ENCODE measurements around the gene ADARB1. TPM values are rescaled to one million over a fixed set of nuclear protein-coding genes. Genes with fewer than 3 reads are reported as not detected.

Gene ADARB1
- total RNA-seq, 3 donors from 2014 or later (not counting 1 experiment from before 2014, with no cell fraction given), result 20.7 to 28.0 (median 26.6) TPM

DNA sequence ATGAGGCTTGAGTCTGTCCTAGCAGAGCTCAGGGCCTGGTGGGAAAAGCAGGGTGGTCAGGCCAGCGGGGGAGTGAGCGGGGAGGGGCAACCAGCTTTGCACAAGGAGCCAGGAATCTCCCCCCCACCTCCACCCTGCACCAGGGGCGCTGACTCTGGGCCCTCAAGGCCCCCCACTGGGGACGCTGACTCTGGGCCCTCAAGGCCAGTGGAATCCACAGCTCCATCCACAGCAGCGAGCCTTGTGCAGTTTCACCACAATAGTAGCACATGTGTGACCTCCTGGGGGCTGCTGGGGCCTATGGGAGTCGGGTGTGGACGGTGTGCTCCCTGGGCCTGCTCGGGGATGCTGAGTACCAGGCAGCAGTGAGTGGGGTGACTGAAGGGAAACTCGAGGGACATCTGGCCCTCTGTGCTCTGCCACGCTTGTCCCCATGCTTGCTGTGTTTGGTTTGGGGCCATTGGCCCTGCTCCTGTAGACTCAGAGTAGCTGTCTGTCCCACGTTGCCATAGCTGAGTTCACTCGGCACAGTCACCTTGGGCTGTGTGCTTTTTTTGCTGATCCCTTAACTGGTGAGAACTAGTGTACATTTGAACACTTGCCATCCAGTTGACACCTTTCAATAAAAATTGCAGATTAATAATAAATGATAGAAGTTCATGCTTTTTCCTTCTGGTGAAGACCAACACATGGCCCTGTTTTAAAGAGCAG is 89.2 kb downstream of the ADARB1 start:
- Histone ChIP-seq H3K9me3 (ENCODE audit: control insufficient read depth, insufficient read depth, low read length) (no peaks in the 10 kb centered on the region), H3K27me3 (ENCODE audit: control insufficient read depth, insufficient read depth, low read length) (no peaks in the 10 kb centered on the region), H3K4me1 (ENCODE audit: control insufficient read depth, insufficient read depth, low read length) (no peaks in the 10 kb centered on the region), H3K27ac (ENCODE audit: low read length) (no peak overlapping the region), H3K4me3 (ENCODE audit: low read length) (no peak overlapping the region), H3K36me3 (ENCODE audit: control insufficient read depth, insufficient read depth, low read length) (peaks cover 5% of the 10 kb centered on the region)
- WGBS (ENCODE audit: insufficient coverage), result 91% methylated on average over 12 of the region's 12 CpGs
- no peaks in the 10 kb centered on the region for H3K4me1 Mint-ChIP-seq
- ATAC-seq (no peak), DNase-seq (no peak)
- H3K36me3 Mint-ChIP-seq, result no peaks in the 10 kb centered on the region
- H3K9me3 Mint-ChIP-seq, result no peaks in the 10 kb centered on the region
- H3K27me3 Mint-ChIP-seq (ENCODE audit: low read depth in 2 of 2), result no peaks in the 10 kb centered on the region
- intact Hi-C loops (cut with micrococcal nuclease), result no loop called here
- no peak overlapping the region for H3K27ac Mint-ChIP-seq
- TF ChIP-seq, protein P1, sequence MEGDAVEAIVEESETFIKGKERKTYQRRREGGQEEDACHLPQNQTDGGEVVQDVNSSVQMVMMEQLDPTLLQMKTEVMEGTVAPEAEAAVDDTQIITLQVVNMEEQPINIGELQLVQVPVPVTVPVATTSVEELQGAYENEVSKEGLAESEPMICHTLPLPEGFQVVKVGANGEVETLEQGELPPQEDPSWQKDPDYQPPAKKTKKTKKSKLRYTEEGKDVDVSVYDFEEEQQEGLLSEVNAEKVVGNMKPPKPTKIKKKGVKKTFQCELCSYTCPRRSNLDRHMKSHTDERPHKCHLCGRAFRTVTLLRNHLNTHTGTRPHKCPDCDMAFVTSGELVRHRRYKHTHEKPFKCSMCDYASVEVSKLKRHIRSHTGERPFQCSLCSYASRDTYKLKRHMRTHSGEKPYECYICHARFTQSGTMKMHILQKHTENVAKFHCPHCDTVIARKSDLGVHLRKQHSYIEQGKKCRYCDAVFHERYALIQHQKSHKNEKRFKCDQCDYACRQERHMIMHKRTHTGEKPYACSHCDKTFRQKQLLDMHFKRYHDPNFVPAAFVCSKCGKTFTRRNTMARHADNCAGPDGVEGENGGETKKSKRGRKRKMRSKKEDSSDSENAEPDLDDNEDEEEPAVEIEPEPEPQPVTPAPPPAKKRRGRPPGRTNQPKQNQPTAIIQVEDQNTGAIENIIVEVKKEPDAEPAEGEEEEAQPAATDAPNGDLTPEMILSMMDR (IDR thresholded peaks at IDR 0.05), result no peak
- no peak overlapping the region for H3K4me3 Mint-ChIP-seq

DNA sequence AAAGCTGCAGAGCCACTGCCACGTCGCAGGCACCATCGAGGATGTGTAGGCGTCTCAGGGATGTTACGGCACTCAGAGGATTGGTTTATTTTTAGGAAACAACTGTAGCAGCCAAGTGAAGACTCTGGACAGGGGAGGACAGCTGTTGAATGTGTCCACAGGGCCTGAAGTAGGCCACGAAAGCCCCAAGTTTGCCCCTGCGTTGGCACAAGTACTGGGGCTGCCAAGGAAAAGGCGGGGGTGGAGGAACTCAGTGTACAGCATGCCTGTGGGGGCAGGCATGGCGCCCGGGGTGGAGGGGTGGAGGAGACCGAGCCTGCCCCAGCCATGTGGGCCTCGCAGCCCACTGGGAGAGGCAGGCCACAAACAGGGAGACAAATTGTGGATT is 89.7 kb downstream of the ADARB1 start:
- TF ChIP-seq, protein P1 (IDR thresholded peaks at IDR 0.05), result no peak
- no peak overlapping the region for H3K4me3 ChIP-seq (ENCODE audit: low read length)
- intact Hi-C loops (cut with micrococcal nuclease), result no loop called here
- Mint-ChIP-seq H3K4me1 (peaks cover 2 to 5% of the 10 kb centered on the region in 2 donors), H3K27ac (no peak overlapping the region), H3K4me3 (no peak overlapping the region), H3K9me3 (no peaks in the 10 kb centered on the region), H3K36me3 (no peaks in the 10 kb centered on the region), H3K27me3 (ENCODE audit: low read depth in 2 of 2) (no peaks in the 10 kb centered on the region)
- H3K36me3 ChIP-seq (ENCODE audit: control insufficient read depth, insufficient read depth, low read length), result peaks cover 5% of the 10 kb centered on the region
- no peaks in the 10 kb centered on the region for H3K27me3 ChIP-seq (ENCODE audit: control insufficient read depth, insufficient read depth, low read length)
- no peak for DNase-seq
- no peak for ATAC-seq
- WGBS (ENCODE audit: insufficient coverage), result 84% methylated on average over 12 of the region's 12 CpGs
- H3K9me3 ChIP-seq (ENCODE audit: control insufficient read depth, insufficient read depth, low read length), result no peaks in the 10 kb centered on the region
- peaks cover 4% of the 10 kb centered on the region for H3K4me1 ChIP-seq (ENCODE audit: control insufficient read depth, insufficient read depth, low read length)
- H3K27ac ChIP-seq (ENCODE audit: low read length), result no peak overlapping the region

DNA sequence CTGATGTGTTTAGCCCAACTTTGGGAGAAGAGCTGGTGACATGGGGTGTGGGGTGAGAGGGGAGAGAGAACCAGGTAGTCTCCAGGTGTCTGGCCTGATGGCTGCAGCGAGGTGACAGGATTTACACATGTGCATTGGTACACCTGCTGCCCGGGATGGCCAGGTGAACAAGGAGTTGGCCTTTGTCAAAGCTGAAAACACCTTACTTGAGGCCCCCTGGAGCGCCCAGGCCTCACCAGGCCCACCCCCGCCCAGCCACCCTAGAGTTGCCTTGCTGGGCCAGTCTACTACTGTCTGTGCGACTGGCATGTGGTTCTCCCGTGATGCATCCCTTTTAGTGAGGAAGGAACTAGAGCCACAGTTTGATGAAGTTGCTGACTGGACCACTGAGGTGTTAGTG is 90.5 kb downstream of the ADARB1 start:
- Mint-ChIP-seq H3K27ac (no peak overlapping the region), H3K4me1 (peaks cover 9 to 12% of the 10 kb centered on the region in 2 donors), H3K4me3 (no peak overlapping the region), H3K9me3 (no peaks in the 10 kb centered on the region), H3K27me3 (ENCODE audit: low read depth in 2 of 2) (no peaks in the 10 kb centered on the region), H3K36me3 (no peaks in the 10 kb centered on the region)
- WGBS (ENCODE audit: insufficient coverage), result 87% methylated on average over 6 of the region's 6 CpGs
- TF ChIP-seq, protein P1 (IDR thresholded peaks at IDR 0.05), result no peak
- Histone ChIP-seq H3K27me3 (ENCODE audit: control insufficient read depth, insufficient read depth, low read length) (no peaks in the 10 kb centered on the region), H3K27ac (ENCODE audit: low read length) (no peak overlapping the region), H3K36me3 (ENCODE audit: control insufficient read depth, insufficient read depth, low read length) (peaks cover 5% of the 10 kb centered on the region), H3K4me3 (ENCODE audit: low read length) (no peak overlapping the region), H3K4me1 (ENCODE audit: control insufficient read depth, insufficient read depth, low read length) (peaks cover 10% of the 10 kb centered on the region), H3K9me3 (ENCODE audit: control insufficient read depth, insufficient read depth, low read length) (no peaks in the 10 kb centered on the region)
- no peak for ATAC-seq
- DNase-seq, result no peak
- intact Hi-C loops (cut with micrococcal nuclease), result no loop called here

DNA sequence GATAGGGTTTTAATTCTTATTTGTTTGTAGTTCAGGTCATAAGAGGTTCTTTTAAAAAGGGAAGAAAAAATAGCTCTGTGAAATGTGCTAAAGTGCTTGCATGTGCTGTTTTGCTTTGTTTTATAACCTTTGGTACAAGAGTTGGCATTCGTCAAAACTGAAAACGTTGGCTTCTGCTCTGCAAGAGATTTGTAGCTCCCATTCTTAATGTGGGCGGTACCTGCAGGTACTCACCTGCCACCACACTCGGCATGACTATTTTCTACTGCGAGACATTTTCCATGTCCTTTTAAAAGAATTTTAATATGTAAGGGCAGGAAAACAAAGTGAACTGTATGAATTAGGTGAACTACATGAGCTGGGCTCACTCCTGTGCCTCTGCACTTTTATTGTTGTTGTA is 92.6 kb downstream of the ADARB1 start:
- no peak for DNase-seq
- intact Hi-C loops (cut with micrococcal nuclease), result no loop called here
- no peaks in the 10 kb centered on the region for H3K27me3 Mint-ChIP-seq (ENCODE audit: low read depth in 2 of 2)
- 83% methylated on average over 5 of the region's 5 CpGs for WGBS (ENCODE audit: insufficient coverage)
- peaks cover 17 to 19% of the 10 kb centered on the region in 2 donors for H3K4me1 Mint-ChIP-seq
- no peaks in the 10 kb centered on the region for H3K9me3 ChIP-seq (ENCODE audit: control insufficient read depth, insufficient read depth, low read length)
- H3K4me1 ChIP-seq (ENCODE audit: control insufficient read depth, insufficient read depth, low read length), result peaks cover 15% of the 10 kb centered on the region
- no peak overlapping the region for H3K27ac ChIP-seq (ENCODE audit: low read length)
- no peaks in the 10 kb centered on the region for H3K36me3 Mint-ChIP-seq
- H3K36me3 ChIP-seq (ENCODE audit: control insufficient read depth, insufficient read depth, low read length), result peaks cover 4% of the 10 kb centered on the region
- no peak overlapping the region for H3K4me3 Mint-ChIP-seq
- no peak for ATAC-seq
- no peak overlapping the region for H3K27ac Mint-ChIP-seq
- TF ChIP-seq, protein P1 (IDR thresholded peaks at IDR 0.05), result no peak
- no peaks in the 10 kb centered on the region for H3K9me3 Mint-ChIP-seq
- no peaks in the 10 kb centered on the region for H3K27me3 ChIP-seq (ENCODE audit: control insufficient read depth, insufficient read depth, low read length)
- no peak overlapping the region for H3K4me3 ChIP-seq (ENCODE audit: low read length)
